Suprapubic skin (tissue), 3 donors: Measurements from ENCODE around the gene ANKRD29.

Experiments used
- CTCF ChIP-seq, 2 donors: fragments of 200-600 bp in 1 of 2; fragments of 450-650 bp in 1 of 2; sonication (generic) in 1 of 2; IDR thresholded peaks; one replicate each; pipeline ENCODE4 v1.5.1; 2016 to 2019; ENCODE audit warnings: antibody characterized with exemption in 2 of 2, mild to moderate bottlenecking in 1 of 2, moderate library complexity in 1 of 2
- EP300 ChIP-seq: sonication (generic); formaldehyde crosslinking; IDR thresholded peaks from one replicate; pipeline ENCODE4 v1.6.1; 2017; ENCODE audit warnings: antibody characterized with exemption

- TF ChIP-seq CTCF (IDR thresholded peaks at IDR 0.05) = no peak
- no peak for TF ChIP-seq EP300
Observed at GRCh38 chr18:23599809-23600208, 62.9 kb downstream of the ANKRD29 start.
